Measurements from ENCODE around the gene MTG1.
"Not testable (repeated sequence)": the region's sequence is repeated elsewhere in the genome, so short reads cannot be mapped to it uniquely, and the experiment has no call there.

Gene MTG1

DNA sequence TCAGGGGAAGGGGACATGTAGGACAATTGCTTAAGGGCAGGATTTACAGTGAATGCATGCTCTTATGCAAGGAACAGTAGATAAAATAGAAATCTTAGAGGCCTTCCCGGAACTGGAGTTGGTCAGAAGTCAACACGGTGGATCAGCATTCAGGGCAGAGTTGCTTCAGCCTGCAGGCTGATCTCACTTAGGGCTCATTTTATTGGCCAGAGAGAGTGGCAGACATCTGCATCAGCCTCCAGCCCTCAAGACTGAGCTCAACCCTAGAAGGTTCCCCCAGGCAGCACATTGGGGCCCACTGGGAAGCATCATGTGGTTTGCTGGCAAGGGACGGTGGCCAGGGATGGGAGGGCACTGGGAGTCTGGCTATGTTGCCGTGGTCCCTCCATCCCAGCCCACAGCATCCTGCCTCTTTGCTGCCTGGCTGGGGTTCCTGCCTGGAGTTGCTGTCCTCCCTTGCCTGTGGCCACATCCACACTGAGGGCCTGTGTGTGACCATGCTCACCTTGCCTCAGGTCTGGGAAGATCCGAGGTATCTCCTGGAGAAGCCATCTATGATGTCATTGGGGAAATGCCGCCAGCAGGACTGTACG lies 72.8 kb downstream of the MTG1 start:
- no peak for DNase-seq (ENCODE audit: low spot score)

DNA sequence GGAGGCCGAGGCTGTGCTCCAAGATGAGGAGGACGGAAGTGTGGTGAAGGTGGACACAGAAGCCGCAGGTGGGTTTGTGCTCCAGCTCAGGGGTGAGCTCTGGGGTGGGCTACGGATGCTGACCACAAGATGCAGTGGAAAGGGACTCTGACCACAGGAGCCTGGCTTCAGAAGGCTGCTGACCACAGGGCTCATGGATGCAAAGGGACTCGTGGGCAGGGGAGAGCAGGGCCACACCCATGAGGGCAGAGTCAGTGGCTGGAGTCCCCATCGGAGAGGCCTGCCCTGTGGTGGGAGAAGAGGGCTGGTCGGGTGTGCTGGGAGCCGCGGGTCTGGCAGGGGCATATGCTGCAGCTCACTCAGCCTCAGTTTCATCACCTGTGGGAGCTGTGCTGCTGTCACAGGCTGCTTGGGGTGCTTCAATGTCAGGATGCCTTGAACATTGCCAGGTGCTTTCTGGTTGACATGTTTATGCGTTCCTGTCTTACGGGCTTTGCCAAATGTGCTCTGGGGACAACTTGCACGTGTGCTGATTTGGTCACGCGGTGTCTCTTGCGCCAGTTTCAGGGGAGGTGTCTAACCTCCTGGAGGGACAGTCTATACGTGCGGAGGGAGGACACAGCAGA lies 73.4 kb downstream of the MTG1 start:
- DNase-seq (ENCODE audit: low spot score) = no peak

DNA sequence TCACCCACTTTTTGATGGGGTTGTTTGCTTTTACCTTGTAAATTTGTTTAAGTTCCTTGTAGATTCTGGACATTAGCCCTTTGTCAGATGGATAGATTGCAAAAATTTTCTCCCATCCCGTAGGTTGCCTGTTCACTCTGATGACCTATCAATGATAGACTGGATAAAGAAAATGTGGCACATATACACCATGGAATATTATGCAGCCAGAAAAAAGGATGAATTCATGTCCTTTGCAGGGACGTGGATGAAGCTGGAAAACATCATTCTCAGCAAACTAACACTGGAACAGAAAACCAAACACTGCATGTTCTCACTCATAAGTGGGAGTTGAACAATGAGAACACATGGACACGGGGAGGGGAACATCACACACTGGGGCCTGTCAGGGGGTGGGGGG lies 75.2 kb downstream of the MTG1 start:
- DNase-seq (ENCODE audit: low spot score) = not testable (repeated sequence)

DNA sequence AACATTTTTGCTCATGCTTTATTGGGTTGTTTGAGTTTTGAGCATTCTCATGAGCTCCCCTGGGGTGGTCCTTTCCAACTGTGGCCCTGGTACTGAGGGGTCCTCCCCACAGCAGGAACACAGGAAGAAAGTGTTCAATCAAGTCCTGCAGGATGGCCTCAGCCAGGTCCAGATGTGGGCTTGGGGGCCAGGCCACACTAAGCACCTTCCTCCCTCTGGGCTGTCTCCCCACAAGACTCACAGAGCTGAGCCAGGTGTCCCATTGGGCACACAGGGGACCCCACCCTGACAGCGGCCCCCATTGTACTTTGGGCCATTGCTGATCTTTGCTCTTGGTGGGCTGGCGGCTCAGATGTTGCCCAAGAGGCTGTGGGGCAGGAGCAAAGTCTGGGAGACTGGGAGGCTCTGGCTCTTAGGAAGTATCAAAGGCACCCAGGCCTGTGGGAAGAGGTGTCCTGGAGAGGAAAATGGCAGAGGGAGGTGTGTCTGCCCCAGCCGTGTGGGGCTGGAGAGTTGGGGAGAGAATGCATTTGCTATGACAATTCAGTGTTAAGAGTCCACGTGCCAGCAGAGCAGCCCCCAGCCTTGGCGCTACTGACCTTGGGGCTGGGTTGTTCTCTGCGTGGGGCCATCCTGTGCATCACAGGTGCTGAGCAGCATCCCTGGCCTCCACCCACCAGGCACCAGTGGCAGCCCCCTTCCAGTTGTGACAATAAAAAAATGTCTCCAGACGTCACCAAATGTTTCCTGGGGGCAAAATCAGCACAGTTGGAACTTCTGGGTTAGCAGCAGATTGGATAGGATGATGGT lies 77.5 kb downstream of the MTG1 start:
- DNase-seq (ENCODE audit: low spot score) = no peak
